22Rv1 (cell line): ENCODE results near the gene TRHDE.
A peak's percentile ranks its signal among the peaks of the same experiment; 100 is the strongest.

Experiments used
- H3K27ac ChIP-seq: fragments of 450-650 bp; 2 replicates; pipeline ENCODE4 v1.5.1; 2017
- CTCF ChIP-seq: fragments of 450-650 bp; IDR thresholded peaks from 2 replicates; pipeline ENCODE4 v1.5.1; 2017; ENCODE audit warnings: mild to moderate bottlenecking
- ZFX ChIP-seq: fragments of 450-650 bp; IDR thresholded peaks from 2 replicates; pipeline ENCODE4 v1.6.1; 2017; ENCODE audit warnings: antibody characterized with exemption, borderline replicate concordance

The TRHDE gene

GRCh38 chr12:72540811-72541210 is 268.6 kb downstream of the TRHDE start:
- no peak overlapping the region for H3K27ac ChIP-seq
- no peak for TF ChIP-seq CTCF
- no peak for TF ChIP-seq ZFX

- TF ChIP-seq CTCF, result no peak
- TF ChIP-seq ZFX, result no peak
- H3K27ac ChIP-seq, result no peak overlapping the region
Observed at GRCh38 chr12:72543777-72544467, 271.8 kb downstream of the TRHDE start.

- no peak for TF ChIP-seq ZFX
- TF ChIP-seq CTCF, result no peak
- H3K27ac ChIP-seq, result no peak overlapping the region
Observed at GRCh38 chr12:72546106-72546505, 273.9 kb downstream of the TRHDE start.

GRCh38 chr12:72547573-72547972 is 275.4 kb downstream of the TRHDE start:
- TF ChIP-seq ZFX, result no peak
- no peak overlapping the region for H3K27ac ChIP-seq

- TF ChIP-seq ZFX, result no peak
- no peak for TF ChIP-seq CTCF
- H3K27ac ChIP-seq, result no peak overlapping the region
Observed at GRCh38 chr12:72549184-72549583, 277.0 kb downstream of the TRHDE start.

GRCh38 chr12:72560003-72560769 is 288.0 kb downstream of the TRHDE start:
- H3K27ac ChIP-seq, result no peak overlapping the region
- TF ChIP-seq CTCF, result no peak
- TF ChIP-seq ZFX, result no peak

GRCh38 chr12:72570601-72571000 is 298.4 kb downstream of the TRHDE start:
- TF ChIP-seq CTCF (peak; percentile 57), ZFX (no peak)
- no peak overlapping the region for H3K27ac ChIP-seq
